Measurements from ENCODE around the gene CCDC127. TPM values are rescaled to one million over a fixed set of nuclear protein-coding genes. Genes with fewer than 3 reads are reported as not detected.
A peak's percentile ranks its signal among the peaks of the same experiment; 100 is the strongest.

Gene CCDC127
- total and polyA plus RNA-seq, 2 of the 13 experiments (the other 11 are each of a cell fraction or from before 2014, with no cell fraction given), result 2.9 to 4.3 TPM

GRCh38 chr5:188488-189481, 29.2 kb downstream of the CCDC127 start (continued):
- peak; percentile 62; the same call in 1 of the 2 replicates for TF ChIP-seq HNF1B (CRISPR knock-in tag; IDR thresholded peaks at IDR 0.05)
- no peak for TF ChIP-seq GZF1 (CRISPR knock-in tag; IDR thresholded peaks at IDR 0.05)
- no peak for TF ChIP-seq FOXK2 (IDR thresholded peaks at IDR 0.05)
- no peak for TF ChIP-seq ZBED4 (CRISPR knock-in tag; IDR thresholded peaks at IDR 0.05; ENCODE audit: borderline replicate concordance)
- no peak for TF ChIP-seq ZNF850 (CRISPR knock-in tag; conservative IDR thresholded peaks at IDR 0.05)
- no peak; the same call in 1 of the 2 replicates for TF ChIP-seq HIVEP1 (CRISPR knock-in tag; IDR thresholded peaks at IDR 0.05)
- no peak for TF ChIP-seq ZNF335 (CRISPR knock-in tag; IDR thresholded peaks at IDR 0.05)
- TF ChIP-seq THRA (CRISPR knock-in tag; IDR thresholded peaks at IDR 0.05; ENCODE audit: borderline replicate concordance), result no peak
- no peak for TF ChIP-seq BORCS8-MEF2B (CRISPR knock-in tag; IDR thresholded peaks at IDR 0.05)
- no peak for TF ChIP-seq ATF3 (CRISPR knock-in tag; IDR thresholded peaks at IDR 0.05)
- 0 out of 2 replicates have a peak, but pooled peaks have one; percentile 15 for TF ChIP-seq ZMYM4 (CRISPR knock-in tag; IDR thresholded peaks at IDR 0.05)
- TF ChIP-seq ZNF567 (CRISPR knock-in tag; IDR thresholded peaks at IDR 0.05; ENCODE audit: borderline replicate concordance), result no peak
- TF ChIP-seq ZNF276 (CRISPR knock-in tag; IDR thresholded peaks at IDR 0.05; ENCODE audit: low read depth), result no peak
- no peak for TF ChIP-seq MAF1 (CRISPR knock-in tag; IDR thresholded peaks at IDR 0.05; ENCODE audit: borderline replicate concordance)
- no peak for TF ChIP-seq ZBTB43 (CRISPR knock-in tag; conservative IDR thresholded peaks at IDR 0.05)
- no peak for TF ChIP-seq CCAR2 (optimal IDR thresholded peaks at IDR 0.05; ENCODE audit: low read depth, low read length)
- no peak for TF ChIP-seq NFIC (IDR thresholded peaks at IDR 0.05; ENCODE audit: low read length)

All from HepG2 (cell line).